Fibroblast of lung (primary cell): ENCODE measurements around the gene TGM2.

Experiments
- CTCF ChIP-seq, 2 donors: IDR thresholded peaks in 1 of 2; conservative IDR thresholded peaks in 1 of 2; 1 replicate in 1 of 2; 2 replicates in 1 of 2; pipeline ENCODE4 v1.5.1; 2011 to 2012; ENCODE audit warnings: low read length in 2 of 2, control low read depth in 1 of 2, inconsistent platforms in 1 of 2, low read depth in 1 of 2, mild to moderate bottlenecking in 1 of 2
- EZH2 ChIP-seq: IDR thresholded peaks from 2 replicates; pipeline ENCODE4 v1.5.1; 2012; ENCODE audit warnings: low read length, control low read depth, mild to moderate bottlenecking; ENCODE audit errors: missing control alignments

GRCh38 chr20:38119446-38119845 is 45.6 kb downstream of the TGM2 start:
- TF ChIP-seq CTCF (conservative IDR thresholded peaks at IDR 0.05 in 1 of 2, IDR thresholded peaks at IDR 0.05 in 1 of 2; ENCODE audit: low read depth in 1 of 2, low read length in 2 of 2) (no peak), EZH2 (no peak)
